ENCODE data around the gene C10orf71.

The C10orf71 gene

DNA sequence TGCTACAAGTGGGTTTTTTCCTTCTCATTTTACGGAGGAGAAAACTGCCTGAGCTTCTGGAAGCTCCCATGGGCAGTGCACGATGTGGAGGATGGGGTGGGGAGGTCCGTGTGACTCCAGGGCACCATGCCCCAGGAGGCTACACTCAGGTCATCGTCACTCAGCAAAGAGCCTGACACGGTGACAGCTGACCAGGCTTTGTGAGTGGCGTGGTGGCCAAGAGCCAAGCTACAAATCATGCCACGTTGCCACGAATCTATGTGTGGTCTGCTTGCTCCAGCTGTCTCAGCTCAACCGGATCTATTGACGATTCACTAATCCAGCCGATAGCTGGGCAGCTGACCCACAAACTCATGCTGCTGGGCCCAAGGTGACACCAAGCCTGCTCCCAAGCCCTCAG lies 27.6 kb upstream of the C10orf71 start:
- no peak for TF ChIP-seq ZFP3 (tag by site-specific recombination; IDR thresholded peaks at IDR 0.05; ENCODE audit: low read depth)
- no peak for TF ChIP-seq PRDM1 (tag by site-specific recombination; IDR thresholded peaks at IDR 0.05)
- no peak for TF ChIP-seq ZNF239 (tag by site-specific recombination; IDR thresholded peaks at IDR 0.05)
- TF ChIP-seq EGR2 (tag by site-specific recombination; IDR thresholded peaks at IDR 0.05; ENCODE audit: low read depth) = no peak
- no peak for TF ChIP-seq ZNF175 (tag by site-specific recombination; IDR thresholded peaks at IDR 0.05)
- TF ChIP-seq HOXC10 (CRISPR knock-in tag; IDR thresholded peaks at IDR 0.05) = no peak
- no peak for TF ChIP-seq KLF16 (tag by site-specific recombination; IDR thresholded peaks at IDR 0.05)
- TF ChIP-seq, protein P1, sequence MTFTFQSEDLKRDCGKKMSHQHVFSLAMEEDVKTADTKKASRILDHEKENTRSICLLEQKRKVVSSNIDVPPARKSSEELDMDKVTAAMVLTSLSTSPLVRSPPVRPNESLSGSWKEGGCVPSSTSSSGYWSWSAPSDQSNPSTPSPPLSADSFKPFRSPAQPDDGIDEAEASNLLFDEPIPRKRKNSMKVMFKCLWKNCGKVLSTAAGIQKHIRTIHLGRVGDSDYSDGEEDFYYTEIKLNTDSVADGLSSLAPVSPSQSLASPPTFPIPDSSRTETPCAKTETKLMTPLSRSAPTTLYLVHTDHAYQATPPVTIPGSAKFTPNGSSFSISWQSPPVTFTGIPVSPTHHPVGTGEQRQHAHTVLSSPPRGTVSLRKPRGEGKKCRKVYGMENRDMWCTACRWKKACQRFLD (tag by site-specific recombination; IDR thresholded peaks at IDR 0.05) = no peak
- no peak for TF ChIP-seq ZNF549 (tag by site-specific recombination; IDR thresholded peaks at IDR 0.05)
- no peak for TF ChIP-seq ZNF585B (tag by site-specific recombination; IDR thresholded peaks at IDR 0.05)
- no peak for TF ChIP-seq ZNF548 (tag by site-specific recombination; IDR thresholded peaks at IDR 0.05)
- no peak for TF ChIP-seq ZNF777 (tag by site-specific recombination; IDR thresholded peaks at IDR 0.05; ENCODE audit: borderline replicate concordance)
- TF ChIP-seq, protein P2, sequence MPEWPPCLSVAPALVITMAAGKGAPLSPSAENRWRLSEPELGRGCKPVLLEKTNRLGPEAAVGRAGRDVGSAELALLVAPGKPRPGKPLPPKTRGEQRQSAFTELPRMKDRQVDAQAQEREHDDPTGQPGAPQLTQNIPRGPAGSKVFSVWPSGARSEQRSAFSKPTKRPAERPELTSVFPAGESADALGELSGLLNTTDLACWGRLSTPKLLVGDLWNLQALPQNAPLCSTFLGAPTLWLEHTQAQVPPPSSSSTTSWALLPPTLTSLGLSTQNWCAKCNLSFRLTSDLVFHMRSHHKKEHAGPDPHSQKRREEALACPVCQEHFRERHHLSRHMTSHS (tag by site-specific recombination; IDR thresholded peaks at IDR 0.05) = no peak
- no peak for TF ChIP-seq ZNF560 (tag by site-specific recombination; IDR thresholded peaks at IDR 0.05; ENCODE audit: borderline replicate concordance)
- no peaks in the 10 kb centered on the region for H3K9me3 ChIP-seq (ENCODE audit: control insufficient read depth, insufficient read depth, low read depth, low read length)
- no peak overlapping the region for H3K4me3 ChIP-seq (ENCODE audit: low read depth, low read length)
- POLR2A ChIA-PET = no interaction called here
- H3K36me3 ChIP-seq (ENCODE audit: control insufficient read depth in 2 of 2, insufficient read depth in 1 of 2, low read length in 2 of 2) = no peaks in the 10 kb centered on the region
- CTCF ChIA-PET = no interaction called here
- H3K27ac ChIP-seq (ENCODE audit: extremely low read depth, low read depth, low read length) = no peak overlapping the region
- no peaks in the 10 kb centered on the region for H3K4me1 ChIP-seq (ENCODE audit: control insufficient read depth, insufficient read depth, low read length)

DNA sequence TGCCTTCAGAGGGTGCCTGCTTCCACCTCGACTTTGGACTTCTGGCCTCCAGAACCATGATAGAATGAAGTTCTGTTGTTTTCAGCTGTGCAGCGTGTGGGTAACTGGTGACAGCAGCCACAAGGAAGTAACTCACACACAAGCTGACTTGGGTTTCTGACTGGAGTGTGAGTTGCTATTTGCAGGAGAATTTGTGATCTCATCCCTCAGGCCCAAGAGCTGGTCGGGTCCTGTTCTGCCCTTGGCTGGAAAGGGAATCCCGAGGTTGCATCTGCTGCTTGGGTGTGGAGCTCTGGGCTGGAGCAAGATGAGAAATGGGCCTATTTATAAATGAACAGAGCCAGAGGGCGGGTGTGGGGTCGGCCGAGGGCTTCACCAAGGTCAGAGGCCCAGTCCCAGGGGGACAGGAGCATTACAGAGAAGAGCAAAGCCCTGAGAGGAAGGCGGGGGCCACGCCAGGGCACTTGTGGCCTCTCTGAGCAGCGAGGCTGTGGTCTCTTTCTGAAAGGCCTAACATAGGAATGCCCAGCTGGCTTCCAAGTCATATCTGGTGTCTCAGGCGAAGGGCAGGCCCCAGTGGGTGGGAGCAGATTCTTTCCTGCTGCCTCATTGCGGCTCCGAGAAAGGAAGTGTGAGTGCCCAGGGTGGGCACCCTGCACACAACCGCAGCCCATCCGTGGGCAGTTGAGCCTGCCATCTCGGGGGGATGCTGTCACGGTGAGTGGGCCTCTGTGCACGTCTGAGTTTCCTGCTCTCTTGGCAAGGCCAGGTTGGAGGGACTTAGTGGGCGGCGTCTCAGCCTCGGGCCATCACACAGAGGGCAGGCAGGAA lies 26.5 kb upstream of the C10orf71 start:
- Histone ChIP-seq H3K4me1 (ENCODE audit: control insufficient read depth, insufficient read depth, low read length) (no peaks in the 10 kb centered on the region), H3K9me3 (ENCODE audit: control insufficient read depth, insufficient read depth, low read depth, low read length) (no peaks in the 10 kb centered on the region), H3K4me3 (ENCODE audit: low read depth, low read length) (no peak overlapping the region), H3K36me3 (ENCODE audit: control insufficient read depth in 2 of 2, insufficient read depth in 1 of 2, low read length in 2 of 2) (no peaks in the 10 kb centered on the region), H3K27ac (ENCODE audit: extremely low read depth, low read depth, low read length) (no peak overlapping the region)
- CTCF ChIA-PET = no interaction called here
- POLR2A ChIA-PET = no interaction called here
- no peak for TF ChIP-seq ZNF169 (tag by site-specific recombination; IDR thresholded peaks at IDR 0.05)
- no peak for TF ChIP-seq ZNF561 (tag by site-specific recombination; IDR thresholded peaks at IDR 0.05; ENCODE audit: borderline replicate concordance)
- TF ChIP-seq, protein P3, sequence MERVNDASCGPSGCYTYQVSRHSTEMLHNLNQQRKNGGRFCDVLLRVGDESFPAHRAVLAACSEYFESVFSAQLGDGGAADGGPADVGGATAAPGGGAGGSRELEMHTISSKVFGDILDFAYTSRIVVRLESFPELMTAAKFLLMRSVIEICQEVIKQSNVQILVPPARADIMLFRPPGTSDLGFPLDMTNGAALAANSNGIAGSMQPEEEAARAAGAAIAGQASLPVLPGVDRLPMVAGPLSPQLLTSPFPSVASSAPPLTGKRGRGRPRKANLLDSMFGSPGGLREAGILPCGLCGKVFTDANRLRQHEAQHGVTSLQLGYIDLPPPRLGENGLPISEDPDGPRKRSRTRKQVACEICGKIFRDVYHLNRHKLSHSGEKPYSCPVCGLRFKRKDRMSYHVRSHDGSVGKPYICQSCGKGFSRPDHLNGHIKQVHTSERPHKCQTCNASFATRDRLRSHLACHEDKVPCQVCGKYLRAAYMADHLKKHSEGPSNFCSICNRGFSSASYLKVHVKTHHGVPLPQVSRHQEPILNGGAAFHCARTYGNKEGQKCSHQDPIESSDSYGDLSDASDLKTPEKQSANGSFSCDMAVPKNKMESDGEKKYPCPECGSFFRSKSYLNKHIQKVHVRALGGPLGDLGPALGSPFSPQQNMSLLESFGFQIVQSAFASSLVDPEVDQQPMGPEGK (tag by site-specific recombination; IDR thresholded peaks at IDR 0.05) = no peak
- no peak for TF ChIP-seq PRDM1 (tag by site-specific recombination; IDR thresholded peaks at IDR 0.05)
- no peak for TF ChIP-seq GLIS2 (tag by site-specific recombination; IDR thresholded peaks at IDR 0.05)
- TF ChIP-seq ZNF133 (tag by site-specific recombination; IDR thresholded peaks at IDR 0.05) = no peak
- TF ChIP-seq ZNF311 (tag by site-specific recombination; IDR thresholded peaks at IDR 0.05; ENCODE audit: borderline replicate concordance) = no peak
- TF ChIP-seq TRIM28 (IDR thresholded peaks at IDR 0.05; ENCODE audit: borderline replicate concordance, low read length) = no peak
- TF ChIP-seq, protein P2 (tag by site-specific recombination; IDR thresholded peaks at IDR 0.05) = no peak
- TF ChIP-seq ZNF600 (tag by site-specific recombination; IDR thresholded peaks at IDR 0.05) = no peak
- no peak for TF ChIP-seq ZNF10 (tag by site-specific recombination; IDR thresholded peaks at IDR 0.05)
- TF ChIP-seq, protein P4, sequence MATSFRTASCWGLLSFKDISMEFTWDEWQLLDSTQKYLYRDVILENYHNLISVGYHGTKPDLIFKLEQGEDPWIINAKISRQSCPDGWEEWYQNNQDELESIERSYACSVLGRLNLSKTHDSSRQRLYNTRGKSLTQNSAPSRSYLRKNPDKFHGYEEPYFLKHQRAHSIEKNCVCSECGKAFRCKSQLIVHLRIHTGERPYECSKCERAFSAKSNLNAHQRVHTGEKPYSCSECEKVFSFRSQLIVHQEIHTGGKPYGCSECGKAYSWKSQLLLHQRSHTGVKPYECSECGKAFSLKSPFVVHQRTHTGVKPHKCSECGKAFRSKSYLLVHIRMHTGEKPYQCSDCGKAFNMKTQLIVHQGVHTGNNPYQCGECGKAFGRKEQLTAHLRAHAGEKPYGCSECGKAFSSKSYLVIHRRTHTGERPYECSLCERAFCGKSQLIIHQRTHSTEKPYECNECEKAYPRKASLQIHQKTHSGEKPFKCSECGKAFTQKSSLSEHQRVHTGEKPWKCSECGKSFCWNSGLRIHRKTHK (tag by site-specific recombination; IDR thresholded peaks at IDR 0.05) = no peak
- no peak for TF ChIP-seq ZNF211 (tag by site-specific recombination; IDR thresholded peaks at IDR 0.05; ENCODE audit: low read depth)
- no peak for TF ChIP-seq WT1 (tag by site-specific recombination; IDR thresholded peaks at IDR 0.05)
- TF ChIP-seq ZBTB1 (tag by site-specific recombination; IDR thresholded peaks at IDR 0.05) = no peak
